Gastroesophageal sphincter (tissue), 4 donors: ENCODE measurements around the gene TXNDC11. TPM values are rescaled to one million over a fixed set of nuclear protein-coding genes. Genes with fewer than 3 reads are reported as not detected.
A peak's percentile ranks its signal among the peaks of the same experiment; 100 is the strongest.

ENCODE experiments used
- ATAC-seq: fragments of 150-250 bp; one replicate; pipeline ENCODE4 v1.9.1; 2016; ENCODE audit warnings: mild to moderate bottlenecking, moderate library complexity
- H3K27ac ChIP-seq, 4 donors: fragments of 200-600 bp; sonication (generic) in 3 of 4; 1 replicate in 3 of 4; 2 replicates in 1 of 4; pipeline ENCODE4 v1.5.1; 2016 to 2019
- H3K27me3 ChIP-seq: fragments of 200-600 bp; sonication (generic); one replicate; pipeline ENCODE4 v1.5.1; 2019
- H3K36me3 ChIP-seq, 2 donors: fragments of 200-600 bp; sonication (generic); one replicate each; pipeline ENCODE4 v1.5.1; 2019; ENCODE audit warnings: control low read depth in 1 of 2
- H3K4me1 ChIP-seq, 3 donors: fragments of 200-600 bp; sonication (generic); 1 replicate in 2 of 3; 2 replicates in 1 of 3; pipeline ENCODE4 v1.5.1; 2016 to 2019; ENCODE audit warnings: control low read depth in 2 of 3
- H3K4me3 ChIP-seq, 2 donors: fragments of 200-600 bp; sonication (generic); one replicate each; pipeline ENCODE4 v1.5.1; 2019; ENCODE audit warnings: mild to moderate bottlenecking in 1 of 2, moderate library complexity in 1 of 2
- H3K9me3 ChIP-seq, 3 donors: fragments of 200-600 bp; sonication (generic); one replicate each; pipeline ENCODE4 v1.5.1; 2017 to 2019; ENCODE audit warnings: control low read depth in 2 of 3
- CTCF ChIP-seq, 4 experiments: fragments of 200-600 bp in 2 of 4; fragments of 450-650 bp in 2 of 4; sonication (generic) in 1 of 4; IDR thresholded peaks; one replicate each; pipeline ENCODE4 v1.5.1; 2017 to 2019; ENCODE audit warnings: antibody characterized with exemption in 4 of 4, mild to moderate bottlenecking in 2 of 4, moderate library complexity in 2 of 4
- EP300 ChIP-seq: sonication (generic); formaldehyde crosslinking; IDR thresholded peaks from one replicate; pipeline ENCODE4 v1.6.1; 2017; ENCODE audit warnings: antibody characterized with exemption, mild to moderate bottlenecking
- POLR2A ChIP-seq, 2 donors: fragments of 450-650 bp; IDR thresholded peaks; one replicate each; pipeline ENCODE4 v1.6.1; 2017; ENCODE audit warnings: antibody characterized with exemption in 2 of 2, mild to moderate bottlenecking in 2 of 2, moderate library complexity in 1 of 2
- POLR2AphosphoS5 ChIP-seq: sonication (generic); formaldehyde crosslinking; IDR thresholded peaks from one replicate; pipeline ENCODE4 v1.6.1; 2017; ENCODE audit warnings: antibody characterized with exemption
- WGBS, 2 donors: methylation state at CpG; one replicate each; pipeline ENCODE4 v1.1.5; 2018; ENCODE audit warnings: low coverage in 1 of 2; 5-methylcytosine and 5-hydroxymethylcytosine counted together
- total RNA-seq, 4 donors: library from RNA; depleted of rRNA; stranded (reverse); fragments of >200 nt; gene quantifications; one replicate each; pipeline ENCODE4 v1.1.0, GENCODE V29; 2016

The TXNDC11 gene
- total RNA-seq, 4 donors from 2014 or later: 30.2 to 53.5 (median 46.4) TPM

- H3K9me3 ChIP-seq: no peaks in the 10 kb centered on the region
- 78 to 85% methylated on average over 5 of the region's 5 CpGs for WGBS, 2 donors
- no peaks in the 10 kb centered on the region for H3K27me3 ChIP-seq
- H3K4me3 ChIP-seq: no peak overlapping the region
- peaks cover 0 to 37% (median 0%) of the 10 kb centered on the region in 3 donors for H3K4me1 ChIP-seq
- no peak for ATAC-seq
- peaks cover 0 to 11% of the 10 kb centered on the region in 2 donors for H3K36me3 ChIP-seq
- peak overlapping the region in 3 of 4 donors; percentile 95 to 99 (median 97) for H3K27ac ChIP-seq
- TF ChIP-seq POLR2A (IDR thresholded peaks at IDR 0.05) (no peak), CTCF (IDR thresholded peaks at IDR 0.05) (no peak)
These were observed 1.4 kb upstream of the TXNDC11 start for GRCh38 chr16:11744075-11744470.

- TF ChIP-seq POLR2AphosphoS5: peak; percentile 43
- TF ChIP-seq POLR2A (IDR thresholded peaks at IDR 0.05): no peak
- H3K27me3 ChIP-seq: no peaks in the 10 kb centered on the region
- peak overlapping the region; percentile 73 to 99 (median 96) for H3K27ac ChIP-seq
- peak; percentile 13 for ATAC-seq
- 53 to 54% methylated on average over 13 to 16 of the region's 21 CpGs for WGBS, 2 donors
- peak overlapping the region; percentile 30 to 89 for H3K4me3 ChIP-seq
- no peaks in the 10 kb centered on the region for H3K9me3 ChIP-seq
- peaks cover 0 to 5% of the 10 kb centered on the region in 2 donors for H3K36me3 ChIP-seq
- peaks cover 0 to 42% (median 0%) of the 10 kb centered on the region in 3 donors for H3K4me1 ChIP-seq
These were observed 834 bp upstream of the TXNDC11 start for GRCh38 chr16:11743308-11744074.

DNA sequence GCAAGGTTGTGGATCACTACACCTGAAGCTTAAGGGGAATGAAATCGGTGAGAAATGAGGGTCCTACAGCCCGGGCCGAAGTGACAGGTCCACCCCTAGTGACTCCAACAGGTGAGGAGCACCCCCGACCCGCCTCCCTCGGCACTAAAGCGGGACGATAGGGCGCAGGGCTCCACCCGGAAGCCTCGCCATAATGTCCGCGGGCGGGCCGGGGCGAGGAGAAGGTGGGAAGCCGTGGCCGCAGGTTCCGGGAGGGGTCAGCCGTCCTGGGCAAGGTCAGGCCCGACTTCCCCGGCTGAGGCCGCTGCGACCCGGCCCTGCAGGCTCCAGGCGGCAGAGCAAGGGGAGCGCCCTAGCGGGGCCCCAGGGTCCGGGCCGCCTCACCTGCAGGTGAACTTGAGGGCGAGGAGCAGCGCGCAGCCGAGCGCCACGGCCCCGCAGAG is 543 bp downstream of the TXNDC11 start:
- 0% methylated on average over 13 of the region's 37 CpGs; no CpG with 5 or more reads in 1 of the 2 donors for WGBS, 2 donors
- Histone ChIP-seq H3K4me3 (peak overlapping the region; percentile 72 to 89), H3K9me3 (no peaks in the 10 kb centered on the region), H3K4me1 (peaks cover 0 to 56% (median 0%) of the 10 kb centered on the region in 3 donors), H3K27me3 (no peaks in the 10 kb centered on the region), H3K36me3 (peaks cover 0 to under 1% of the 10 kb centered on the region in 2 donors), H3K27ac (peak overlapping the region; percentile 90 to 99 (median 96))
- TF ChIP-seq POLR2A (IDR thresholded peaks at IDR 0.05) (no peak), CTCF (IDR thresholded peaks at IDR 0.05) (peak in 2 of 4 experiments; percentile 21 to 28)
- ATAC-seq: no peak

DNA sequence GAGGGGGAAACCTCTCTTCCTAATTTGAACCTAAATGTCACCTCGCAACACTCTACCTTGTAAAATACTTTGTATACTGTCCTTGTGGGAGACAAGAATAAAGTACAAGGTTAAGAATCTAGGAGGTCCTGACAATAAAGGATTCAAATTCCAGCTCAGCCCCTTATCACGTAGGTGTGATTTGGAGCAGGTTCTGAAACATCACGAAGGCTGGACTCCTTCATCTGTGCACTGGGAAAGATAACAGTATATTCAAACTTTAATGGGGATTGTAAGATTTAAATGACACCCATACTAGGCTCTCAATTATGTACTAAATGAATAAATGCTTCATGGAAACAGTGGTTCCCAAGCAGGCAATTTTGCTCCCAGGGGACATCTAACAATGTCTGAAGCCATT is 2.1 kb downstream of the TXNDC11 start:
- Histone ChIP-seq H3K4me1 (peaks cover 5 to 72% (median 9%) of the 10 kb centered on the region in 3 donors), H3K9me3 (no peaks in the 10 kb centered on the region), H3K36me3 (peaks cover 0 to 16% of the 10 kb centered on the region in 2 donors), H3K27ac (peak overlapping the region in 3 of 4 donors; percentile 95 to 99 (median 97)), H3K4me3 (peak overlapping the region in 1 of 2 donors; percentile 89), H3K27me3 (no peaks in the 10 kb centered on the region)
- TF ChIP-seq EP300 (no peak), POLR2AphosphoS5 (no peak), CTCF (IDR thresholded peaks at IDR 0.05) (no peak), POLR2A (IDR thresholded peaks at IDR 0.05) (no peak)
- ATAC-seq: no peak
- WGBS, 2 donors: 45 to 55% methylated on average over 3 of the region's 3 CpGs

- WGBS, 2 donors: 89 to 93% methylated on average over 10 to 15 of the region's 15 CpGs
- TF ChIP-seq POLR2A (IDR thresholded peaks at IDR 0.05): no peak
- no peak for TF ChIP-seq EP300
- no peak for TF ChIP-seq POLR2AphosphoS5
- TF ChIP-seq CTCF (IDR thresholded peaks at IDR 0.05): no peak
- Histone ChIP-seq H3K27me3 (no peaks in the 10 kb centered on the region), H3K27ac (no peak overlapping the region), H3K4me3 (no peak overlapping the region), H3K36me3 (peaks cover 0 to 28% of the 10 kb centered on the region in 2 donors), H3K4me1 (peaks cover 10 to 88% (median 14%) of the 10 kb centered on the region in 3 donors), H3K9me3 (no peaks in the 10 kb centered on the region)
- no peak for ATAC-seq
These were observed 3.7 kb downstream of the TXNDC11 start for GRCh38 chr16:11738742-11739544.
